BE2C (cell line): ENCODE measurements around the gene RNASEH1.
"Not testable (repeated sequence)": the region's sequence is repeated elsewhere in the genome, so short reads cannot be mapped to it uniquely, and the experiment has no call there.

Source experiments
- DNase-seq: peaks from one replicate; pipeline ENCODE4 v3.0.0-alpha.2; 2020
- H3K27me3 ChIP-seq: fragments of 250-450 bp; sonication (Bioruptor Pico); 2 replicates; pipeline ENCODE4 v1.5.1; 2020; ENCODE audit warnings: mild to moderate bottlenecking
- H3K36me3 ChIP-seq: fragments of 250-450 bp; sonication (Bioruptor Pico); 2 replicates; pipeline ENCODE4 v1.5.1; 2020; ENCODE audit warnings: mild to moderate bottlenecking
- H3K4me1 ChIP-seq: fragments of 250-450 bp; sonication (Bioruptor Pico); 2 replicates; pipeline ENCODE4 v1.5.1; 2020
- H3K4me3 ChIP-seq: 2 replicates; pipeline ENCODE4 v1.5.1; 2011; ENCODE audit warnings: low read depth, low read length
- H3K9me3 ChIP-seq: fragments of 250-450 bp; sonication (Bioruptor Pico); 2 replicates; pipeline ENCODE4 v1.5.1; 2020
- CTCF ChIP-seq: IDR thresholded peaks from 2 replicates; pipeline ENCODE4 v1.5.1; 2012; ENCODE audit warnings: mild to moderate bottlenecking, low read depth, low read length

Gene RNASEH1

GRCh38 chr2:3503483-3503882 lies 54.6 kb downstream of the RNASEH1 start:
- no peak for DNase-seq
- no peak for TF ChIP-seq CTCF
- H3K4me1 ChIP-seq: no peaks in the 10 kb centered on the region
- H3K27me3 ChIP-seq: no peaks in the 10 kb centered on the region
- no peak overlapping the region for H3K4me3 ChIP-seq
- H3K36me3 ChIP-seq: no peaks in the 10 kb centered on the region; the same call in 1 of the 2 replicates
- H3K9me3 ChIP-seq: no peaks in the 10 kb centered on the region

GRCh38 chr2:3503046-3503445 lies 55.1 kb downstream of the RNASEH1 start:
- H3K4me3 ChIP-seq: no peak overlapping the region
- DNase-seq: no peak
- TF ChIP-seq CTCF: no peak
- H3K9me3 ChIP-seq: no peaks in the 10 kb centered on the region
- no peaks in the 10 kb centered on the region for H3K4me1 ChIP-seq
- H3K36me3 ChIP-seq: no peaks in the 10 kb centered on the region; the same call in 1 of the 2 replicates
- no peaks in the 10 kb centered on the region for H3K27me3 ChIP-seq

- TF ChIP-seq CTCF: no peak
- DNase-seq: no peak
- no peak overlapping the region for H3K4me3 ChIP-seq
- H3K4me1 ChIP-seq: no peaks in the 10 kb centered on the region
- no peaks in the 10 kb centered on the region for H3K27me3 ChIP-seq
- H3K9me3 ChIP-seq: no peaks in the 10 kb centered on the region
- H3K36me3 ChIP-seq: no peaks in the 10 kb centered on the region; the same call in 1 of the 2 replicates
Measured at GRCh38 chr2:3500326-3500899, 57.7 kb downstream of the RNASEH1 start.

- no peak overlapping the region for H3K4me3 ChIP-seq
- DNase-seq: no peak
- no peaks in the 10 kb centered on the region; the same call in 1 of the 2 replicates for H3K36me3 ChIP-seq
- TF ChIP-seq CTCF: no peak
- H3K4me1 ChIP-seq: no peaks in the 10 kb centered on the region
- no peaks in the 10 kb centered on the region for H3K9me3 ChIP-seq
- no peaks in the 10 kb centered on the region for H3K27me3 ChIP-seq
Measured at GRCh38 chr2:3498783-3499394, 59.2 kb downstream of the RNASEH1 start.

GRCh38 chr2:3496708-3497080 lies 61.4 kb downstream of the RNASEH1 start:
- not testable (repeated sequence) for H3K36me3 ChIP-seq, H3K4me3 ChIP-seq, H3K4me1 ChIP-seq, DNase-seq, H3K9me3 ChIP-seq, H3K27me3 ChIP-seq
